Measurements from ENCODE around the gene OSBPL1A. TPM values are rescaled to one million over a fixed set of nuclear protein-coding genes. Genes with fewer than 3 reads are reported as not detected.

Gene OSBPL1A
- total RNA-seq, 1 experiment from 2014 or later: 37.4 TPM

DNA sequence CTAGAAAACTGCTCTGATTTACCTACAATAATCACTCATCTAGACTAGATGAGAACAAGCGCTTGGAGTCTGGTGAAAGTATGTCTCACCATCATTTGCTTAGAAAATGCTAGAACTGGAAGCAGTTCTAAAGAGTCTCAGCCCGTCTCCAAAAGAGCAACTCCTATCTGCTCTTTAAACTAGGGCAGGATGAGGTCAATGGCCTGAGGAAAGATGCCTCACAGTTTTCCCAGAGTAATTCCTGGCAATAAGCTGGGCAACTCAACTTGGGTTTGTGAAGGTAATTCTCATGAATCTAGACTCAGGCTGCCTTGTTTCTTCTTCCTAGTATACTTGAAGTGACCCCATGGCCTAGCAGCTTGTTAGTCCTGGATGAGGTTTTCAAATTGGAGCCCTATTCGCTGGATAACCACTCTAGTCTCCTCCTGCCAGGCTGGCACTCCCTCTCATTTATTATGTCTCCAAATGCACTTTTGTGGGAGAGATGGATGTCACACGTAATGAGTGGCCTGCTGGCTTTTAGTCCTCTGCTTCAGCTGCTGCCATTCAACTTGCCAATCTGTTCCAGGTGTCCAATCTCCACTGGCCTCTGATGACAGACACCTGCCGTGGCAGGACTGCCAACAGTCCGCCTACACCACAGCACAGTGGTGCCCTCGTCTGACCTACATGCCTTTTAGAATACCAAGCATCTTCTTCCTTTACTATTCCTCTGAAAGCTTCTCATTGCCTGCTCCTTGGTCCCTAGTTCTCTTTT lies 177.9 kb downstream of the OSBPL1A start:
- Histone ChIP-seq H3K9me2 (ENCODE audit: insufficient read depth) (no peaks in the 10 kb centered on the region), H3K4me3 (no peak overlapping the region), H3K27ac (no peak overlapping the region), H3F3A (ENCODE audit: insufficient read depth, low read depth) (peaks cover 20% of the 10 kb centered on the region), H3K4me1 (replicated peaks; ENCODE audit: insufficient read depth) (peaks cover 27% of the 10 kb centered on the region), H3K4me2 (no peak overlapping the region), H4K20me1 (ENCODE audit: insufficient read depth) (no peaks in the 10 kb centered on the region), H3K9me3 (ENCODE audit: insufficient read depth, low read depth) (no peaks in the 10 kb centered on the region), H3K36me3 (ENCODE audit: low read depth) (no peaks in the 10 kb centered on the region), H3K27me3 (ENCODE audit: insufficient read depth, low read depth) (no peaks in the 10 kb centered on the region), H3K79me2 (ENCODE audit: low read depth) (no peaks in the 10 kb centered on the region), H2AFZ (no peak overlapping the region)
- intact Hi-C loops (cut with micrococcal nuclease; ENCODE audit: unreplicated experiment): loop anchor here (10.0 kb wide), 1 partner anchor 85 kb away; the partner anchor contains the start of gene CABYR
- TF ChIP-seq CTCF (conservative IDR thresholded peaks at IDR 0.05) (no peak), EZH2 (IDR thresholded peaks at IDR 0.05; ENCODE audit: low read depth) (no peak)
- ChIA-PET CTCF (no interaction called here), POLR2A (ENCODE audit: unreplicated experiment) (no interaction called here)
- no peak for DNase-seq
- no TSS peak for BruUV-seq (replicated peaks)

- Histone ChIP-seq H3K27me3 (ENCODE audit: insufficient read depth, low read depth) (no peaks in the 10 kb centered on the region), H3K79me2 (ENCODE audit: low read depth) (peaks cover 16% of the 10 kb centered on the region), H3K4me1 (replicated peaks; ENCODE audit: insufficient read depth) (peaks cover 53% of the 10 kb centered on the region), H3K36me3 (ENCODE audit: low read depth) (no peaks in the 10 kb centered on the region), H3K9me2 (ENCODE audit: insufficient read depth) (no peaks in the 10 kb centered on the region), H3K4me3 (no peak overlapping the region), H3K27ac (peak overlapping the region; percentile 75), H4K20me1 (ENCODE audit: insufficient read depth) (no peaks in the 10 kb centered on the region), H2AFZ (no peak overlapping the region), H3K9me3 (ENCODE audit: insufficient read depth, low read depth) (0 out of 2 replicates have a peak, but pooled peaks cover 5% of the 10 kb centered on the region), H3F3A (ENCODE audit: insufficient read depth, low read depth) (peaks cover 36% of the 10 kb centered on the region), H3K4me2 (peak overlapping the region; percentile 62)
- ChIA-PET POLR2A (ENCODE audit: unreplicated experiment) (interaction anchor here (0.6 to 1.8 kb wide), 4 partner anchors 53 to 211 kb away, joined by 3 to 6 read pairs (median 6); partner anchors contain the start of genes CABYR and IMPACT), CTCF (no interaction called here)
- no peak for DNase-seq
- intact Hi-C loops (cut with micrococcal nuclease; ENCODE audit: unreplicated experiment): loop anchor here (1.0 to 10.0 kb wide), 2 partner anchors 13 to 80 kb away; partner anchors contain the start of gene CABYR
- no peak for TF ChIP-seq CTCF (conservative IDR thresholded peaks at IDR 0.05)
- no peak for TF ChIP-seq EZH2 (IDR thresholded peaks at IDR 0.05; ENCODE audit: low read depth)
- no TSS peak for BruUV-seq (replicated peaks)
Observed at GRCh38 chr18:24214913-24215312, 182.7 kb downstream of the OSBPL1A start.

DNA sequence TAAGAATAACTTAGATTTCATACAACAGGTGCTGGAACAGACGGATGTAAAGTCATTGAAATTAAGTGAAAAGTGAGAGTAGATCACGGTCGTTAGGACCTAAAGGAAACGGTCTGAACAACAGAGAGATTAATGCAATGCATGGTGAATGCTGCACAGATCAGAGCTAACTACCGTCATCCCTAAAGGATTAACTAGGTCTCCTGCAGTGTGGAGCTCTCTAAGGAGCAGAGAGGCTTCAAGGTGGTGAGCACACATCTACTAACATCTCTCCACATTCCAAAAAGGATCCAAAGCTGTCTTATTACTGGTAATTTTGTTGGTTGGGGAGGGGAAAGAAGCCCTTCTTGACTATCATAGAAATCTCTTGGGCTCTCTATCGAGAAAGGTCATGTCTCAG lies 183.5 kb downstream of the OSBPL1A start:
- Histone ChIP-seq H3F3A (ENCODE audit: insufficient read depth, low read depth) (peaks cover 36% of the 10 kb centered on the region), H3K27ac (no peak overlapping the region), H3K4me1 (replicated peaks; ENCODE audit: insufficient read depth) (peaks cover 53% of the 10 kb centered on the region), H3K27me3 (ENCODE audit: insufficient read depth, low read depth) (no peaks in the 10 kb centered on the region), H3K36me3 (ENCODE audit: low read depth) (no peaks in the 10 kb centered on the region), H3K79me2 (ENCODE audit: low read depth) (peaks cover 16% of the 10 kb centered on the region), H2AFZ (no peak overlapping the region), H3K9me3 (ENCODE audit: insufficient read depth, low read depth) (0 out of 2 replicates have a peak, but pooled peaks cover 5% of the 10 kb centered on the region), H3K4me3 (no peak overlapping the region), H4K20me1 (ENCODE audit: insufficient read depth) (no peaks in the 10 kb centered on the region), H3K9me2 (ENCODE audit: insufficient read depth) (no peaks in the 10 kb centered on the region), H3K4me2 (peak overlapping the region; percentile 62)
- TF ChIP-seq CTCF (conservative IDR thresholded peaks at IDR 0.05) (no peak), EZH2 (IDR thresholded peaks at IDR 0.05; ENCODE audit: low read depth) (no peak)
- intact Hi-C loops (cut with micrococcal nuclease; ENCODE audit: unreplicated experiment): loop anchor here (10.0 kb wide), 1 partner anchor 79 kb away; the partner anchor contains the start of gene CABYR
- BruUV-seq (replicated peaks): no TSS peak
- ChIA-PET CTCF (no interaction called here), POLR2A (ENCODE audit: unreplicated experiment) (interaction anchor here (0.6 to 0.7 kb wide), 2 partner anchors 58 to 212 kb away, joined by 5 to 6 read pairs; partner anchors contain the start of gene IMPACT)
- no peak for DNase-seq

Measured in PC-9 (cell line).